Measurements from ENCODE around the gene ATP10A.

DNA sequence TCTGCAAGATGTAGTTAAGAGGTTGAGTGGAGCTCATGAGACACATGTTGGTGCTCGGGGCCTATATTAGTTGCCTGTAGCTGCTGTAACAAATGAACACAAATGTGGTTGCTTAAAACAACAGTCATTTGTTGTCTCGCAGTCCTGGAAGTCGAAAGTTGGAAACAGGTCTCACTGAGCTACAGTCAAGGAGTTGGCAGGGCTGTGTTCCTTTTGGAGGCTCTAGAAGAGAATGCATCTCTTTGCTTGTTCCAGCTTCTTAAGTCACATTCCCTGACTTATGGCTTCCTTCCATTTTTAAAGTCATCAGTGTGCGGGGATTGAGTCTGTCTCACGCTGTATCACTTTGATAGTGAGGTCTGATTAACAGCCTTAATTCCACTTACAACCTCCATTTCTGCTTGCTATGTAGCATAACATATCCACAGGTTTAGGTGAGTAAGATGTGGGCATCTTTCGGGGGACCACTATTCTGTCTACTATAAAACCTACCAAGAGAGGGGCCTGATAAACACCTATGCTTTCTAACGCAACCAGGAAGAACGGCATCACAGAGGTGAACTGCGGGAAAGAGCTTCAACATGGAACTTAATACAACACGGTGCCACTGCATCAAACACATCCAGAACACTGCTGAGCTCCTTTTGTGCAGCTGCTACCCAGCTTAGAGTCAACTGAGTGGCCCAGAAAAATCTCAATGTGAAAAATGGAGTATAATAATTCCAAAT, 119.4 kb downstream of the ATP10A start:
- TF ChIP-seq CTCF (IDR thresholded peaks at IDR 0.05) (no peak), POLR2A (IDR thresholded peaks at IDR 0.05) (no peak)

All from adrenal gland (tissue), 5 donors.